ENCODE measurements around the gene PPP1R17. TPM values are rescaled to one million over a fixed set of nuclear protein-coding genes. Genes with fewer than 3 reads are reported as not detected.

The PPP1R17 gene
- total RNA-seq, 1 experiment from 2014 or later, result not detected

GRCh38 chr7:31734456-31734855, 47.4 kb downstream of the PPP1R17 start:
- ATAC-seq, result no peak

More at GRCh38 chr7:31734456-31734855, 47.4 kb downstream of the PPP1R17 start:
- no TSS peak for BruUV-seq (replicated peaks)
- no peak overlapping the region for H3K9ac ChIP-seq (ENCODE audit: low read length)
- no peaks in the 10 kb centered on the region for H4K20me1 ChIP-seq (ENCODE audit: insufficient read depth)
- TF ChIP-seq ATF3 (IDR thresholded peaks at IDR 0.05), result no peak
- no peak for TF ChIP-seq TCF7L2 (IDR thresholded peaks at IDR 0.05; ENCODE audit: borderline replicate concordance, extremely low read depth, insufficient read depth, insufficient read length)
- no peak for TF ChIP-seq CEBPB (IDR thresholded peaks at IDR 0.05; ENCODE audit: low read depth)
- TF ChIP-seq EGR1 (IDR thresholded peaks at IDR 0.05; ENCODE audit: low read depth), result no peak
- no peak for TF ChIP-seq SP1 (IDR thresholded peaks at IDR 0.05; ENCODE audit: low read depth)
- no peak for TF ChIP-seq REST (IDR thresholded peaks at IDR 0.05; ENCODE audit: low read depth)
- no peak for TF ChIP-seq CTCF (IDR thresholded peaks at IDR 0.05 in 2 of 3, conservative IDR thresholded peaks at IDR 0.05 in 1 of 3; ENCODE audit: borderline replicate concordance in 1 of 3, insufficient read depth in 1 of 3, low read depth in 2 of 3, low read length in 2 of 3)
- H3K4me3 ChIP-seq (replicated peaks in 1 of 2; ENCODE audit: low read depth in 1 of 2, low read length in 2 of 2), result no peak overlapping the region
- intact Hi-C loops (cut with micrococcal nuclease), result loop anchor here (10.0 kb wide), 1 partner anchor 360 kb away; no protein-coding TSS in a partner anchor
- CTCF ChIA-PET, result no interaction called here
- H3K9me2 ChIP-seq (ENCODE audit: insufficient read depth), result no peaks in the 10 kb centered on the region
- no peaks in the 10 kb centered on the region for H3K79me2 ChIP-seq (ENCODE audit: insufficient read depth, low read length)
- H3K4me2 ChIP-seq (ENCODE audit: low read length), result no peak overlapping the region
- POLR2A ChIA-PET, result no interaction called here
- RAD21 ChIA-PET (ENCODE audit: low non-redundant PET in 1 of 2, low total read pairs in 2 of 2, uncharacterized antibody in 2 of 2, unreplicated experiment in 2 of 2), result no interaction called here
- H2AFZ ChIP-seq (ENCODE audit: low read depth, low read length, poor library complexity, severe bottlenecking), result no peak overlapping the region
- H3K36me3 ChIP-seq (ENCODE audit: control insufficient read depth in 1 of 2, insufficient read depth in 2 of 2, low read length in 2 of 2), result no peaks in the 10 kb centered on the region
- no peaks in the 10 kb centered on the region for H3K9me3 ChIP-seq (ENCODE audit: control insufficient read depth in 1 of 2, insufficient read depth in 1 of 2, low read depth in 1 of 2, low read length in 2 of 2)
- peaks cover 6% of the 10 kb centered on the region; the same call in 1 of the 2 replicates for H3K27me3 ChIP-seq (ENCODE audit: insufficient read depth, low read length)
- DNase-seq (ENCODE audit: low read depth, low spot score), result no peak
- no peak overlapping the region for H3K27ac ChIP-seq (ENCODE audit: low read depth, low read length)
- no peaks in the 10 kb centered on the region for H3K4me1 ChIP-seq (ENCODE audit: control insufficient read depth in 1 of 2, insufficient read depth in 2 of 2, low read length in 2 of 2)

Measured in HCT116 (cell line).